Measurements from ENCODE around the gene RELL1. TPM values are rescaled to one million over a fixed set of nuclear protein-coding genes. Genes with fewer than 3 reads are reported as not detected.

The RELL1 gene
- polyA plus RNA-seq, 1 of the 3 experiments (the other 2 are of a cell fraction): 4.5 TPM

DNA sequence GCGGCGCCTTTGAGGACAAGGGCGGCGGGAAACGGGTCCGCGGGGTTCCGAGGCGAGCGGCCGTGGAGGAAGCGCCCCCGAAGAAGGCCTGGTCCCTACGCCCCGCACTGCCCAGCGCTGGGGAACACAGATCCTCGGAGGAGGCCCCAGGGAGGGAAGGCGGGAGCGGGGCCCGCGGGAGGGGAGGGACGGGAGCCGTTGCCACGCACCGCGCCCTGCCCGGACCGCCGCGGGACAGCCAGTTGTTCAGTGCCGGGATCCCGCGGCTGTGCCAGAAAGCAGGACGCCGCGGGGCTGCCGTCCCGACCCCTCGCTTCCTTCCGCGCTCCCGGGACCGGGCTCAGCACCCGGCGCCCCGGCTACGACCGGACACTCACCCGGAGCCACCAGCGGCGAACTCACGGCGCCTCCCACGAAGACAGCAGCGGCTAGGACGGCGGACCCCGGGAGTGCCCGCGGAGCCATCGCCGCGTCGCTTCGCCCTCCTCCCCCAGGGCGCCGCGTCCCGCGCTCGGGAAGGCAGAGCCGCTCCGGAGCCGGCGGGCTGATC is 278 bp downstream of the RELL1 start:
- H3K9me3 ChIP-seq: no peaks in the 10 kb centered on the region
- peak overlapping the region; percentile 64 to 91 for H3K4me3 ChIP-seq (ENCODE audit: low read depth in 2 of 2, low read length in 1 of 2)
- DNase-seq: peak; percentile 76
- H3K27me3 ChIP-seq (ENCODE audit: insufficient read depth): no peaks in the 10 kb centered on the region
- H3K4me1 ChIP-seq (ENCODE audit: control insufficient read depth in 1 of 2, insufficient read depth in 2 of 2, low read depth in 1 of 2, low read length in 1 of 2): peaks cover 3 to 16% of the 10 kb centered on the region in 2 experiments; a peak in 3 of 4 replicates
- peaks cover 34% of the 10 kb centered on the region for H3K79me2 ChIP-seq (ENCODE audit: insufficient read depth)
- TF ChIP-seq SMC3 (IDR thresholded peaks at IDR 0.05; ENCODE audit: low read depth, low read length) (no peak), MEF2A (IDR thresholded peaks at IDR 0.05; ENCODE audit: borderline replicate concordance, low read depth) (no peak), TAF1 (IDR thresholded peaks at IDR 0.05; ENCODE audit: borderline replicate concordance, low read depth, low read length) (peak; percentile 80; the same call in 1 of the 2 replicates), YY1 (IDR thresholded peaks at IDR 0.05; ENCODE audit: low read depth) (no peak; the same call in 1 of the 2 replicates), JUND (IDR thresholded peaks at IDR 0.05) (no peak), SIN3A (IDR thresholded peaks at IDR 0.05; ENCODE audit: borderline replicate concordance, low read depth, low read length) (no peak), NRF1 (IDR thresholded peaks at IDR 0.05; ENCODE audit: low read depth, low read length) (no peak), EZH2phosphoT487 (IDR thresholded peaks at IDR 0.05; ENCODE audit: borderline replicate concordance, low read depth) (no peak), ELF1 (IDR thresholded peaks at IDR 0.05) (no peak), POLR2AphosphoS5 (IDR thresholded peaks at IDR 0.05; ENCODE audit: low read depth, low read length) (peak; percentile 61; the same call in 1 of the 2 replicates), CHD2 (IDR thresholded peaks at IDR 0.05; ENCODE audit: low read length, partially characterized antibody) (no peak), TEAD4 (IDR thresholded peaks at IDR 0.05; ENCODE audit: borderline replicate concordance, insufficient read depth) (no peak), GABPA (IDR thresholded peaks at IDR 0.05; ENCODE audit: low read depth) (no peak)
- TF ChIP-seq, protein P1, sequence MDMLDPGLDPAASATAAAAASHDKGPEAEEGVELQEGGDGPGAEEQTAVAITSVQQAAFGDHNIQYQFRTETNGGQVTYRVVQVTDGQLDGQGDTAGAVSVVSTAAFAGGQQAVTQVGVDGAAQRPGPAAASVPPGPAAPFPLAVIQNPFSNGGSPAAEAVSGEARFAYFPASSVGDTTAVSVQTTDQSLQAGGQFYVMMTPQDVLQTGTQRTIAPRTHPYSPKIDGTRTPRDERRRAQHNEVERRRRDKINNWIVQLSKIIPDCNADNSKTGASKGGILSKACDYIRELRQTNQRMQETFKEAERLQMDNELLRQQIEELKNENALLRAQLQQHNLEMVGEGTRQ (IDR thresholded peaks at IDR 0.05; ENCODE audit: borderline replicate concordance, low read depth, low read length): no peak
- TF ChIP-seq, protein P2, sequence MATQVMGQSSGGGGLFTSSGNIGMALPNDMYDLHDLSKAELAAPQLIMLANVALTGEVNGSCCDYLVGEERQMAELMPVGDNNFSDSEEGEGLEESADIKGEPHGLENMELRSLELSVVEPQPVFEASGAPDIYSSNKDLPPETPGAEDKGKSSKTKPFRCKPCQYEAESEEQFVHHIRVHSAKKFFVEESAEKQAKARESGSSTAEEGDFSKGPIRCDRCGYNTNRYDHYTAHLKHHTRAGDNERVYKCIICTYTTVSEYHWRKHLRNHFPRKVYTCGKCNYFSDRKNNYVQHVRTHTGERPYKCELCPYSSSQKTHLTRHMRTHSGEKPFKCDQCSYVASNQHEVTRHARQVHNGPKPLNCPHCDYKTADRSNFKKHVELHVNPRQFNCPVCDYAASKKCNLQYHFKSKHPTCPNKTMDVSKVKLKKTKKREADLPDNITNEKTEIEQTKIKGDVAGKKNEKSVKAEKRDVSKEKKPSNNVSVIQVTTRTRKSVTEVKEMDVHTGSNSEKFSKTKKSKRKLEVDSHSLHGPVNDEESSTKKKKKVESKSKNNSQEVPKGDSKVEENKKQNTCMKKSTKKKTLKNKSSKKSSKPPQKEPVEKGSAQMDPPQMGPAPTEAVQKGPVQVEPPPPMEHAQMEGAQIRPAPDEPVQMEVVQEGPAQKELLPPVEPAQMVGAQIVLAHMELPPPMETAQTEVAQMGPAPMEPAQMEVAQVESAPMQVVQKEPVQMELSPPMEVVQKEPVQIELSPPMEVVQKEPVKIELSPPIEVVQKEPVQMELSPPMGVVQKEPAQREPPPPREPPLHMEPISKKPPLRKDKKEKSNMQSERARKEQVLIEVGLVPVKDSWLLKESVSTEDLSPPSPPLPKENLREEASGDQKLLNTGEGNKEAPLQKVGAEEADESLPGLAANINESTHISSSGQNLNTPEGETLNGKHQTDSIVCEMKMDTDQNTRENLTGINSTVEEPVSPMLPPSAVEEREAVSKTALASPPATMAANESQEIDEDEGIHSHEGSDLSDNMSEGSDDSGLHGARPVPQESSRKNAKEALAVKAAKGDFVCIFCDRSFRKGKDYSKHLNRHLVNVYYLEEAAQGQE (IDR thresholded peaks at IDR 0.05; ENCODE audit: low read depth, low read length): no peak
- TF ChIP-seq, protein P3, sequence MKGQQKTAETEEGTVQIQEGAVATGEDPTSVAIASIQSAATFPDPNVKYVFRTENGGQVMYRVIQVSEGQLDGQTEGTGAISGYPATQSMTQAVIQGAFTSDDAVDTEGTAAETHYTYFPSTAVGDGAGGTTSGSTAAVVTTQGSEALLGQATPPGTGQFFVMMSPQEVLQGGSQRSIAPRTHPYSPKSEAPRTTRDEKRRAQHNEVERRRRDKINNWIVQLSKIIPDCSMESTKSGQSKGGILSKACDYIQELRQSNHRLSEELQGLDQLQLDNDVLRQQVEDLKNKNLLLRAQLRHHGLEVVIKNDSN (IDR thresholded peaks at IDR 0.05; ENCODE audit: borderline replicate concordance, low read depth): no peak
- H4K20me1 ChIP-seq (ENCODE audit: insufficient read depth): 0 out of 2 replicates have a peak, but pooled peaks cover 3% of the 10 kb centered on the region
- no peaks in the 10 kb centered on the region for H3K9me2 ChIP-seq
- H3F3A ChIP-seq (replicated peaks; ENCODE audit: insufficient read depth): no peaks in the 10 kb centered on the region
- WGBS (ENCODE audit: low lambda C conversion rate): 2% methylated on average over 29 of the region's 75 CpGs
- H2AFZ ChIP-seq (ENCODE audit: low read depth): peak overlapping the region; percentile 86
- no peaks in the 10 kb centered on the region for H3K36me3 ChIP-seq (replicated peaks in 1 of 2; ENCODE audit: control insufficient read depth in 1 of 2, insufficient read depth in 2 of 2, low read length in 1 of 2)
- ChIA-PET CTCF (interaction anchor here (0.9 to 2.0 kb wide), 3 partner anchors 14 to 116 kb away, joined by 3 to 6 read pairs (median 3); no protein-coding TSS in a partner anchor), POLR2A (no interaction called here)
- peak overlapping the region; percentile 56 to 76; a peak in 3 of 4 replicates for H3K27ac ChIP-seq (ENCODE audit: low read depth in 2 of 2, low read length in 1 of 2)
- H3K9ac ChIP-seq: peak overlapping the region; percentile 93
- H3K4me2 ChIP-seq: peak overlapping the region; percentile 76
